ENCODE results near the gene SERTAD3. TPM values are rescaled to one million over a fixed set of nuclear protein-coding genes. Genes with fewer than 3 reads are reported as not detected.

Gene SERTAD3
- total and polyA plus RNA-seq, 10 of the 15 experiments (the other 5 are each of a cell fraction or from before 2014, with no cell fraction given) = 4.2 to 22.4 (median 13.7) TPM

DNA sequence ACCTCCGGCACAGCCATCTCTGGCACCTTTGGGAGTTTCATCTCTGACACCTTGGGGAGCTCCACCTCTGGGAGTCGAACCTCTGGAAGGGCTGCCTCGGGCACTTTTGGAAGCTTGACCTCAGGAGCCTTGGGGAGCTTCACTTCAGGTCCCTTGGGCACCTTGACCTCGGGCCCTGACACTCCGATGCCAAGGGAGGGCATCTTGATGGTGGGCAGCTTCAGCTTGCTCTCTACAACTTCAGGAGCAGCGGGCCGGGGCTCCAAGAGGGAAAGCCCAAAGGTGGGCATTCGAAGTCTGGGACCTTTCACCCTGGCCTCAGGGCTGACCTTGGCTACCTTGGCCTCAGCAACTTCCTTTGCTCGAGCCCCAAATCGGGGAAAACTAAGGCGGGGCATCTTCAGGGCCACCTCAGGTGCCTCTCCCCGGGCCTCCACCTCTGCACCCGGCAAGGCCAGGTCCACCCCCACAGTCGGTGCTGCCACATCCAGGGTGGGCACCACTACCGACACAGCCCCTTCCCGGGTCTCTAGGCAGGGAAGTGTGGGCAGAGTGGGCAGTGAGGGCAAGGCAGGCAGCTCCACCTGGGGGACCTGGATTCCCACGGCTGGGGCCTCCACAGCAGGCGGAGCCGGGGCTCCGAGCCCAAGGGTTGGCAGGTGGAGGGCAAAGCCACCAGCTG lies 47.1 kb downstream of the SERTAD3 start (continued):
- TF ChIP-seq NR2C2 (IDR thresholded peaks at IDR 0.05; ENCODE audit: borderline replicate concordance, control insufficient read depth, insufficient read length, low read depth) (no peak), BMI1 (IDR thresholded peaks at IDR 0.05; ENCODE audit: borderline replicate concordance) (no peak), TARDBP (IDR thresholded peaks at IDR 0.05; ENCODE audit: borderline replicate concordance) (no peak), NR2C1 (IDR thresholded peaks at IDR 0.05) (no peak), KLF5 (IDR thresholded peaks at IDR 0.05; ENCODE audit: partially characterized antibody) (no peak), MTA3 (IDR thresholded peaks at IDR 0.05; ENCODE audit: borderline replicate concordance, low read length) (no peak)
- TF ChIP-seq, protein P1, sequence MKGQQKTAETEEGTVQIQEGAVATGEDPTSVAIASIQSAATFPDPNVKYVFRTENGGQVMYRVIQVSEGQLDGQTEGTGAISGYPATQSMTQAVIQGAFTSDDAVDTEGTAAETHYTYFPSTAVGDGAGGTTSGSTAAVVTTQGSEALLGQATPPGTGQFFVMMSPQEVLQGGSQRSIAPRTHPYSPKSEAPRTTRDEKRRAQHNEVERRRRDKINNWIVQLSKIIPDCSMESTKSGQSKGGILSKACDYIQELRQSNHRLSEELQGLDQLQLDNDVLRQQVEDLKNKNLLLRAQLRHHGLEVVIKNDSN (IDR thresholded peaks at IDR 0.05; ENCODE audit: borderline replicate concordance, extremely low read length, insufficient read depth, low read depth, low read length) = no peak
- TF ChIP-seq, protein P2, sequence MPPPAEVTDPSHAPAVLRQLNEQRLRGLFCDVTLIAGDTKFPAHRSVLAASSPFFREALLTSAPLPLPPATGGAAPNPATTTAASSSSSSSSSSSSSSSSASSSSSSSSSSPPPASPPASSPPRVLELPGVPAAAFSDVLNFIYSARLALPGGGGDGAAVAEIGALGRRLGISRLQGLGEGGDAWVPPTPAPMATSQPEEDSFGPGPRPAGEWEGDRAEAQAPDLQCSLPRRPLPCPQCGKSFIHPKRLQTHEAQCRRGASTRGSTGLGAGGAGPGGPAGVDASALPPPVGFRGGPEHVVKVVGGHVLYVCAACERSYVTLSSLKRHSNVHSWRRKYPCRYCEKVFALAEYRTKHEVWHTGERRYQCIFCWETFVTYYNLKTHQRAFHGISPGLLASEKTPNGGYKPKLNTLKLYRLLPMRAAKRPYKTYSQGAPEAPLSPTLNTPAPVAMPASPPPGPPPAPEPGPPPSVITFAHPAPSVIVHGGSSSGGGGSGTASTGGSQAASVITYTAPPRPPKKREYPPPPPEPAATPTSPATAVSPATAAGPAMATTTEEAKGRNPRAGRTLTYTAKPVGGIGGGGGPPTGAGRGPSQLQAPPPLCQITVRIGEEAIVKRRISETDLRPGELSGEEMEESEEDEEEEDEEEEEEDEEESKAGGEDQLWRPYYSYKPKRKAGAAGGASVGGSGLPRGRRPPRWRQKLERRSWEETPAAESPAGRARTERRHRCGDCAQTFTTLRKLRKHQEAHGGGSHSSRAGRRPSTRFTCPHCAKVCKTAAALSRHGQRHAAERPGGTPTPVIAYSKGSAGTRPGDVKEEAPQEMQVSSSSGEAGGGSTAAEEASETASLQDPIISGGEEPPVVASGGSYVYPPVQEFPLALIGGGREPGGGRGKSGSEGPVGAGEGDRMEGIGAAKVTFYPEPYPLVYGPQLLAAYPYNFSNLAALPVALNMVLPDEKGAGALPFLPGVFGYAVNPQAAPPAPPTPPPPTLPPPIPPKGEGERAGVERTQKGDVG (CRISPR knock-in tag; IDR thresholded peaks at IDR 0.05) = no peak

All from GM12878 (cell line).